Measurements from ENCODE around the gene TMEM94. TPM values are rescaled to one million over a fixed set of nuclear protein-coding genes. Genes with fewer than 3 reads are reported as not detected.

TMEM94 gene
- total and polyA plus RNA-seq, 2 of the 13 experiments (the other 11 are each of a cell fraction or from before 2014, with no cell fraction given) = 32.6 to 134 TPM

DNA sequence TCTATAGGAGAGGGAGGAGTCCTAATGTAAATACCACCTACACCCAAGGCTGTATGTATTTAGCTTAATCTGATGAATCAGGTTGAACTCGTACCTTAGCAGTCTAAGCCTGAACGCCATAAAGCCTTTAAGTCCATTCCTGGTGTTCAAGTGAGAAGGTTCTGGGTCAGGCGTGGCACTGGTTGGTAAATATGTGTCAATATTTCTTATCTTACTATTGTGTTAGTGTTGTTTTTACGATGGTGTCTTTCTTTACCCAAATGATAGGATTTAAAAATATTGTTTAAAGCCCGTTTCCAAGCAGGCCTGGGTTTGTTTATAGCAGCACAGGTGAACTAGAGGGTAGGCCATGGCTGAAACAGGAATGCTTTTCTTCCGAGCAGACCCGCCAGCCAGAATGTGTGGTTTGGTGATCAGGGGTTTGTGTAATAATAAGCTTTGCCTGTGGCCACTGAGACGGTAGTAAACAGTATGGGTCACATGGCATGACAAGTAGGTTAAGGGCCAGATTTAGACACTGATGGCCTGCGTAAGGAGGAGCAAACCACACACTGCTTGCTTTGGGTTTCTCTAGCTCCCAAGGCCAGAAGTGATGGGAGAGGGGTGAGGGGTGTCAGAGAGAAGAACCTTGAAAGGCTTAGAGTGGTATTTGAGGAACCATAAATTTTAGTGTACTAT lies 3.3 kb downstream of the TMEM94 start (continued):
- TF ChIP-seq, protein P1, sequence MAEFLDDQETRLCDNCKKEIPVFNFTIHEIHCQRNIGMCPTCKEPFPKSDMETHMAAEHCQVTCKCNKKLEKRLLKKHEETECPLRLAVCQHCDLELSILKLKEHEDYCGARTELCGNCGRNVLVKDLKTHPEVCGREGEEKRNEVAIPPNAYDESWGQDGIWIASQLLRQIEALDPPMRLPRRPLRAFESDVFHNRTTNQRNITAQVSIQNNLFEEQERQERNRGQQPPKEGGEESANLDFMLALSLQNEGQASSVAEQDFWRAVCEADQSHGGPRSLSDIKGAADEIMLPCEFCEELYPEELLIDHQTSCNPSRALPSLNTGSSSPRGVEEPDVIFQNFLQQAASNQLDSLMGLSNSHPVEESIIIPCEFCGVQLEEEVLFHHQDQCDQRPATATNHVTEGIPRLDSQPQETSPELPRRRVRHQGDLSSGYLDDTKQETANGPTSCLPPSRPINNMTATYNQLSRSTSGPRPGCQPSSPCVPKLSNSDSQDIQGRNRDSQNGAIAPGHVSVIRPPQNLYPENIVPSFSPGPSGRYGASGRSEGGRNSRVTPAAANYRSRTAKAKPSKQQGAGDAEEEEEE (CRISPR knock-in tag; IDR thresholded peaks at IDR 0.05; ENCODE audit: borderline replicate concordance) = peak; percentile 76; the same call in 1 of the 2 replicates
- TF ChIP-seq NFE2L1 (CRISPR knock-in tag; IDR thresholded peaks at IDR 0.05; ENCODE audit: borderline replicate concordance) (no peak), ZNF556 (CRISPR knock-in tag; IDR thresholded peaks at IDR 0.05; ENCODE audit: borderline replicate concordance) (no peak), U2AF1 (optimal IDR thresholded peaks at IDR 0.05; ENCODE audit: low read depth, low read length) (no peak), DMAP1 (CRISPR knock-in tag; IDR thresholded peaks at IDR 0.05) (no peak; the same call in 1 of the 2 replicates), ZNF674 (CRISPR knock-in tag; IDR thresholded peaks at IDR 0.05; ENCODE audit: low read depth) (peak; percentile 62; the same call in 1 of the 2 replicates), ATF7 (IDR thresholded peaks at IDR 0.05) (no peak), ATF7 (CRISPR knock-in tag; IDR thresholded peaks at IDR 0.05) (no peak), ZNF790 (CRISPR knock-in tag; IDR thresholded peaks at IDR 0.05; ENCODE audit: borderline replicate concordance) (no peak), ZBTB21 (CRISPR knock-in tag; IDR thresholded peaks at IDR 0.05) (no peak), ZNF75D (CRISPR knock-in tag; IDR thresholded peaks at IDR 0.05; ENCODE audit: borderline replicate concordance) (no peak), MIER2 (CRISPR knock-in tag; IDR thresholded peaks at IDR 0.05) (0 out of 2 replicates have a peak, but pooled peaks have one; percentile 52), FOXK2 (IDR thresholded peaks at IDR 0.05) (peak; percentile 89; the same call in 1 of the 2 replicates), ATF7-NPFF (CRISPR knock-in tag; IDR thresholded peaks at IDR 0.05; ENCODE audit: low read depth) (peak; percentile 40; the same call in 1 of the 2 replicates), KLF9 (CRISPR knock-in tag; IDR thresholded peaks at IDR 0.05; ENCODE audit: low read depth) (no peak), IRF2 (CRISPR knock-in tag; IDR thresholded peaks at IDR 0.05) (peak; percentile 45), HOXA9 (CRISPR knock-in tag; IDR thresholded peaks at IDR 0.05; ENCODE audit: borderline replicate concordance) (no peak), ZNF768 (CRISPR knock-in tag; IDR thresholded peaks at IDR 0.05) (no peak), ZBTB42 (CRISPR knock-in tag; IDR thresholded peaks at IDR 0.05) (no peak), MED13 (CRISPR knock-in tag; IDR thresholded peaks at IDR 0.05) (no peak), SNRNP70 (IDR thresholded peaks at IDR 0.05; ENCODE audit: low read depth, low read length) (no peak), KLF13 (CRISPR knock-in tag; IDR thresholded peaks at IDR 0.05) (no peak)
- TF ChIP-seq, protein P2, sequence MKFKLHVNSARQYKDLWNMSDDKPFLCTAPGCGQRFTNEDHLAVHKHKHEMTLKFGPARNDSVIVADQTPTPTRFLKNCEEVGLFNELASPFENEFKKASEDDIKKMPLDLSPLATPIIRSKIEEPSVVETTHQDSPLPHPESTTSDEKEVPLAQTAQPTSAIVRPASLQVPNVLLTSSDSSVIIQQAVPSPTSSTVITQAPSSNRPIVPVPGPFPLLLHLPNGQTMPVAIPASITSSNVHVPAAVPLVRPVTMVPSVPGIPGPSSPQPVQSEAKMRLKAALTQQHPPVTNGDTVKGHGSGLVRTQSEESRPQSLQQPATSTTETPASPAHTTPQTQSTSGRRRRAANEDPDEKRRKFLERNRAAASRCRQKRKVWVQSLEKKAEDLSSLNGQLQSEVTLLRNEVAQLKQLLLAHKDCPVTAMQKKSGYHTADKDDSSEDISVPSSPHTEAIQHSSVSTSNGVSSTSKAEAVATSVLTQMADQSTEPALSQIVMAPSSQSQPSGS (CRISPR knock-in tag; IDR thresholded peaks at IDR 0.05) = no peak
- TF ChIP-seq, protein P3, sequence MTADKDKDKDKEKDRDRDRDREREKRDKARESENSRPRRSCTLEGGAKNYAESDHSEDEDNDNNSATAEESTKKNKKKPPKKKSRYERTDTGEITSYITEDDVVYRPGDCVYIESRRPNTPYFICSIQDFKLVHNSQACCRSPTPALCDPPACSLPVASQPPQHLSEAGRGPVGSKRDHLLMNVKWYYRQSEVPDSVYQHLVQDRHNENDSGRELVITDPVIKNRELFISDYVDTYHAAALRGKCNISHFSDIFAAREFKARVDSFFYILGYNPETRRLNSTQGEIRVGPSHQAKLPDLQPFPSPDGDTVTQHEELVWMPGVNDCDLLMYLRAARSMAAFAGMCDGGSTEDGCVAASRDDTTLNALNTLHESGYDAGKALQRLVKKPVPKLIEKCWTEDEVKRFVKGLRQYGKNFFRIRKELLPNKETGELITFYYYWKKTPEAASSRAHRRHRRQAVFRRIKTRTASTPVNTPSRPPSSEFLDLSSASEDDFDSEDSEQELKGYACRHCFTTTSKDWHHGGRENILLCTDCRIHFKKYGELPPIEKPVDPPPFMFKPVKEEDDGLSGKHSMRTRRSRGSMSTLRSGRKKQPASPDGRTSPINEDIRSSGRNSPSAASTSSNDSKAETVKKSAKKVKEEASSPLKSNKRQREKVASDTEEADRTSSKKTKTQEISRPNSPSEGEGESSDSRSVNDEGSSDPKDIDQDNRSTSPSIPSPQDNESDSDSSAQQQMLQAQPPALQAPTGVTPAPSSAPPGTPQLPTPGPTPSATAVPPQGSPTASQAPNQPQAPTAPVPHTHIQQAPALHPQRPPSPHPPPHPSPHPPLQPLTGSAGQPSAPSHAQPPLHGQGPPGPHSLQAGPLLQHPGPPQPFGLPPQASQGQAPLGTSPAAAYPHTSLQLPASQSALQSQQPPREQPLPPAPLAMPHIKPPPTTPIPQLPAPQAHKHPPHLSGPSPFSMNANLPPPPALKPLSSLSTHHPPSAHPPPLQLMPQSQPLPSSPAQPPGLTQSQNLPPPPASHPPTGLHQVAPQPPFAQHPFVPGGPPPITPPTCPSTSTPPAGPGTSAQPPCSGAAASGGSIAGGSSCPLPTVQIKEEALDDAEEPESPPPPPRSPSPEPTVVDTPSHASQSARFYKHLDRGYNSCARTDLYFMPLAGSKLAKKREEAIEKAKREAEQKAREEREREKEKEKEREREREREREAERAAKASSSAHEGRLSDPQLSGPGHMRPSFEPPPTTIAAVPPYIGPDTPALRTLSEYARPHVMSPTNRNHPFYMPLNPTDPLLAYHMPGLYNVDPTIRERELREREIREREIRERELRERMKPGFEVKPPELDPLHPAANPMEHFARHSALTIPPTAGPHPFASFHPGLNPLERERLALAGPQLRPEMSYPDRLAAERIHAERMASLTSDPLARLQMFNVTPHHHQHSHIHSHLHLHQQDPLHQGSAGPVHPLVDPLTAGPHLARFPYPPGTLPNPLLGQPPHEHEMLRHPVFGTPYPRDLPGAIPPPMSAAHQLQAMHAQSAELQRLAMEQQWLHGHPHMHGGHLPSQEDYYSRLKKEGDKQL (CRISPR knock-in tag; IDR thresholded peaks at IDR 0.05; ENCODE audit: low read depth) = no peak

All from HepG2 (cell line).